ENCODE measurements around the gene KPNB1. TPM values are rescaled to one million over a fixed set of nuclear protein-coding genes. Genes with fewer than 3 reads are reported as not detected.
A peak's percentile ranks its signal among the peaks of the same experiment; 100 is the strongest.

KPNB1 gene
- total RNA-seq, 2 experiments from 2014 or later: 232 to 453 TPM

DNA sequence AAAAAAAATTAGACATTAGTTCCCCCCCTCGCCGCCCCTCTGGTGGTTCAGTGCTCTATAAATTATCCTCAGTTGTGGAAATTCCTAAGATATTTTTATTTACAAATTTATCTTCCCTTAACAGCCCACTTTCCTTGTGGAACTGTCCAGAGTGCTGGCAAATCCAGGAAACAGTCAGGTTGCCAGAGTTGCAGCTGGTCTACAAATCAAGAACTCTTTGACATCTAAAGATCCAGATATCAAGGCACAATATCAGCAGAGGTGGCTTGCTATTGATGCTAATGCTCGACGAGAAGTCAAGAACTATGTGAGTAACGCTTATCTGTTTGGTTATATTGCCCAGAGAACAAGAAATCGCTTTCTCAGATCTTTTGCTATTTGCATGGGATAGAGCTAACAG lies 2.9 kb downstream of the KPNB1 start:
- Histone ChIP-seq H3K9me2 (ENCODE audit: insufficient read depth, low read length) (no peaks in the 10 kb centered on the region), H4K20me1 (ENCODE audit: insufficient read depth, low read length) (peaks cover 45% of the 10 kb centered on the region), H3K4me2 (ENCODE audit: low read length) (peak overlapping the region; percentile 94), H3K36me3 (ENCODE audit: insufficient read depth, low read length) (peaks cover 70% of the 10 kb centered on the region), H2AFZ (ENCODE audit: low read length) (no peak overlapping the region), H3K4me1 (ENCODE audit: insufficient read depth, low read length, poor library complexity, severe bottlenecking) (peaks cover 51% of the 10 kb centered on the region), H3K4me3 (ENCODE audit: low read depth, low read length, poor library complexity, severe bottlenecking) (peak overlapping the region; percentile 81), H3K9me3 (ENCODE audit: low read length) (no peaks in the 10 kb centered on the region), H3K79me2 (ENCODE audit: insufficient read depth, low read depth, low read length) (peaks cover 82% of the 10 kb centered on the region), H3K27ac (ENCODE audit: low read depth, low read length, poor library complexity, severe bottlenecking) (no peak overlapping the region)
- DNase-seq (ENCODE audit: low spot score): no peak
- no TSS peak for BruUV-seq (replicated peaks)
- ChIA-PET CTCF (ENCODE audit: unreplicated experiment) (no interaction called here), POLR2A (interaction anchor here (1.0 to 1.3 kb wide), 2 partner anchors 11 to 40 kb away, joined by 5 to 7 read pairs; no protein-coding TSS in a partner anchor)
- TF ChIP-seq EZH2phosphoT487 (IDR thresholded peaks at IDR 0.05; ENCODE audit: borderline replicate concordance, low read depth, low read length): no peak
- TF ChIP-seq, protein P1, sequence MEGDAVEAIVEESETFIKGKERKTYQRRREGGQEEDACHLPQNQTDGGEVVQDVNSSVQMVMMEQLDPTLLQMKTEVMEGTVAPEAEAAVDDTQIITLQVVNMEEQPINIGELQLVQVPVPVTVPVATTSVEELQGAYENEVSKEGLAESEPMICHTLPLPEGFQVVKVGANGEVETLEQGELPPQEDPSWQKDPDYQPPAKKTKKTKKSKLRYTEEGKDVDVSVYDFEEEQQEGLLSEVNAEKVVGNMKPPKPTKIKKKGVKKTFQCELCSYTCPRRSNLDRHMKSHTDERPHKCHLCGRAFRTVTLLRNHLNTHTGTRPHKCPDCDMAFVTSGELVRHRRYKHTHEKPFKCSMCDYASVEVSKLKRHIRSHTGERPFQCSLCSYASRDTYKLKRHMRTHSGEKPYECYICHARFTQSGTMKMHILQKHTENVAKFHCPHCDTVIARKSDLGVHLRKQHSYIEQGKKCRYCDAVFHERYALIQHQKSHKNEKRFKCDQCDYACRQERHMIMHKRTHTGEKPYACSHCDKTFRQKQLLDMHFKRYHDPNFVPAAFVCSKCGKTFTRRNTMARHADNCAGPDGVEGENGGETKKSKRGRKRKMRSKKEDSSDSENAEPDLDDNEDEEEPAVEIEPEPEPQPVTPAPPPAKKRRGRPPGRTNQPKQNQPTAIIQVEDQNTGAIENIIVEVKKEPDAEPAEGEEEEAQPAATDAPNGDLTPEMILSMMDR (conservative IDR thresholded peaks at IDR 0.05; ENCODE audit: low read length): no peak
- intact Hi-C loops (cut with micrococcal nuclease; ENCODE audit: unreplicated experiment): no loop called here

DNA sequence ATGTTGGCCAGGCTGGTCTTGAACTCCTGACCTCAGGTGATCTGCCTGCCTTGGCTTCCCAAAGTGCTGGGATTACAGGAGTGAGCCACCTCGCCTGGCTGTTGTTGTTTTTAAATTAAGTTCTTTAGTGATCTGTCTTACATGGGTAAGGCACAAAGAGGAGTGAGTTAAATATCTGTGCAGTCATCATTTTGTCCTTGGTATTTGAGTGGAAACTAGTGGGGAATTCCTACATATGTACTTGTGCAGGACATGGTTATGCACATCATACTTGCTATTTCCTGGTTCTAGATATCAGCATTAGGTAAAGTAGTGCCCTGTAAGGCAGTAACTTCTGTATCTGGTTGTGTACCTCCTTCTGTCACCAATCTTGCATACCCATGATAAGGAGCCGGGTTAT lies 3.7 kb downstream of the KPNB1 start:
- ChIA-PET POLR2A (interaction anchor here (1.3 kb wide), 1 partner anchor 10 kb away, joined by 7 read pairs; no protein-coding TSS in a partner anchor), CTCF (ENCODE audit: unreplicated experiment) (no interaction called here)
- TF ChIP-seq, protein P1 (conservative IDR thresholded peaks at IDR 0.05; ENCODE audit: low read length): no peak
- no peak for TF ChIP-seq EZH2phosphoT487 (IDR thresholded peaks at IDR 0.05; ENCODE audit: borderline replicate concordance, low read depth, low read length)
- no peak for DNase-seq (ENCODE audit: low spot score)
- Histone ChIP-seq H3K79me2 (ENCODE audit: insufficient read depth, low read depth, low read length) (peaks cover 82% of the 10 kb centered on the region), H2AFZ (ENCODE audit: low read length) (no peak overlapping the region), H3K36me3 (ENCODE audit: insufficient read depth, low read length) (peaks cover 78% of the 10 kb centered on the region), H3K9me2 (ENCODE audit: insufficient read depth, low read length) (no peaks in the 10 kb centered on the region), H3K4me1 (ENCODE audit: insufficient read depth, low read length, poor library complexity, severe bottlenecking) (peaks cover 51% of the 10 kb centered on the region), H3K27ac (ENCODE audit: low read depth, low read length, poor library complexity, severe bottlenecking) (no peak overlapping the region), H3K9me3 (ENCODE audit: low read length) (no peaks in the 10 kb centered on the region), H3K4me3 (ENCODE audit: low read depth, low read length, poor library complexity, severe bottlenecking) (peak overlapping the region; percentile 32), H3K4me2 (ENCODE audit: low read length) (peak overlapping the region; percentile 94), H4K20me1 (ENCODE audit: insufficient read depth, low read length) (peaks cover 52% of the 10 kb centered on the region)
- intact Hi-C loops (cut with micrococcal nuclease; ENCODE audit: unreplicated experiment): no loop called here
- no TSS peak for BruUV-seq (replicated peaks)

DNA sequence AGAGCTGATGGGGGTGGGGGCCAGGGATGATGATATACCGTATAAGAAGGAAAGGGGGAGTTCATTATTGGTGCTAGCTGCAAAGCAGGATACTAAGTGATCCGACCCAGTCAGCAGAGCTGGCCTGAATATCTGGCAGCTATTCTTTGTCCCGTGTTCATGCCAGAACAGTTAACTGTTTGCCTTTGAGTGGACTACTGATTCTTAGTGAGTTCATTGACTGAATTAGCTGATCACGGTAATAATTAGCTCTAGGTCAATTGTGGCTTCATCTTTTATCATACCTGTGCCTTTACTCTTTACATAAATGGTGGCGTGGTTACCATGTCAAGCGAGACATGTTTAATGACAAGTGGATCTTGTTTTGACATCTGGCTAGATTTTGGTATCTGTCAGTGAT lies 5.3 kb downstream of the KPNB1 start:
- no peak for DNase-seq (ENCODE audit: low spot score)
- Histone ChIP-seq H3K4me2 (ENCODE audit: low read length) (peak overlapping the region; percentile 35), H3K27ac (ENCODE audit: low read depth, low read length, poor library complexity, severe bottlenecking) (no peak overlapping the region), H3K9me2 (ENCODE audit: insufficient read depth, low read length) (no peaks in the 10 kb centered on the region), H3K4me1 (ENCODE audit: insufficient read depth, low read length, poor library complexity, severe bottlenecking) (peaks cover 65% of the 10 kb centered on the region), H4K20me1 (ENCODE audit: insufficient read depth, low read length) (peaks cover 56% of the 10 kb centered on the region), H3K36me3 (ENCODE audit: insufficient read depth, low read length) (peaks cover 92% of the 10 kb centered on the region), H3K9me3 (ENCODE audit: low read length) (no peaks in the 10 kb centered on the region), H3K4me3 (ENCODE audit: low read depth, low read length, poor library complexity, severe bottlenecking) (peak overlapping the region; percentile 25), H2AFZ (ENCODE audit: low read length) (no peak overlapping the region), H3K79me2 (ENCODE audit: insufficient read depth, low read depth, low read length) (peaks cover 92% of the 10 kb centered on the region)
- TF ChIP-seq EZH2phosphoT487 (IDR thresholded peaks at IDR 0.05; ENCODE audit: borderline replicate concordance, low read depth, low read length): no peak
- TF ChIP-seq, protein P1 (conservative IDR thresholded peaks at IDR 0.05; ENCODE audit: low read length): no peak
- intact Hi-C loops (cut with micrococcal nuclease; ENCODE audit: unreplicated experiment): no loop called here
- ChIA-PET POLR2A (interaction anchor here (0.6 kb wide), 1 partner anchor 12 kb away, joined by 4 read pairs; no protein-coding TSS in a partner anchor), CTCF (ENCODE audit: unreplicated experiment) (no interaction called here)
- BruUV-seq (replicated peaks): no TSS peak
